ENCODE results near the gene MYO9A.

DNA sequence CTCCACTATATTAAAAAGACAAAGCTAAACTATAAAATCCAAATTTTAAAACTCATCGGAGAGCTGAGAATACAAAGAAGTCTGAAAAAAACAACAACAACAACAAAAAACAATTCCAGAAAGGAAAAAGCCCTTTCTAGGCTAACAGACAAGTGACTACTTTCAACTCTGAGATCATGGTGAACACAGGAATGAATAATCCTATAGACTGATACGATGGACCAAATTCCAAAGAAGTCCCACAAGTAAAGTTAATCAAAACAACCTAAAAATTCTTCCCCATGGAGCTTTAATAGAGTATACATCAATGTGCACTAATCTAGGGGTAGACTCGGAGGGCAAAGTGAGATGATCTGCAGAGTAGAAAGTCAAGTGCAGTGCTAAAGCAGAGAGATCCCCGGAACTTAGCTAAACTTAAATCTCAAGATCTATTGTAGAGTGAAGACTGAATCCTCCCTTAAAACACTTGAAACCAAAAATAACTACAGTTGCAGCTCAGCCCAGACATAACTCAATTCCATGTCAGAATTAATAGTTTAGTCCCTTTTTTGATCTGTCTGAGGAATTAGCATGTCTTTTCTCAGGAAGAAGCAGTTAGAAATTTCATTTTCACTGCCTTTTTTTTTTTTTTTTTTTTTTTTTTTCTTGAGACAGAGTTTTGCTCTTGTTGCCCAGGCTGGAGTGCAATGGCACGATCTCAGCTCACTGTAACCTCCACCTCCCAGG lies 43.5 kb downstream of the MYO9A start:
- TF ChIP-seq CTCF (IDR thresholded peaks at IDR 0.05 in 2 of 3, conservative IDR thresholded peaks at IDR 0.05 in 1 of 3; ENCODE audit: borderline replicate concordance in 1 of 3, insufficient read depth in 1 of 3, low read depth in 2 of 3, low read length in 2 of 3) (no peak), POLR2A (IDR thresholded peaks at IDR 0.05; ENCODE audit: borderline replicate concordance, extremely low read depth, insufficient read depth, insufficient read length) (no peak), RAD21 (IDR thresholded peaks at IDR 0.05; ENCODE audit: low read depth) (no peak), TCF7L2 (IDR thresholded peaks at IDR 0.05; ENCODE audit: borderline replicate concordance, extremely low read depth, insufficient read depth, insufficient read length) (no peak), SIN3A (IDR thresholded peaks at IDR 0.05; ENCODE audit: low read depth) (no peak), CEBPB (IDR thresholded peaks at IDR 0.05; ENCODE audit: low read depth) (no peak), POLR2AphosphoS5 (IDR thresholded peaks at IDR 0.05; ENCODE audit: low read depth, low read length) (no peak), EZH2 (IDR thresholded peaks at IDR 0.05) (no peak)
- TF ChIP-seq, protein P1, sequence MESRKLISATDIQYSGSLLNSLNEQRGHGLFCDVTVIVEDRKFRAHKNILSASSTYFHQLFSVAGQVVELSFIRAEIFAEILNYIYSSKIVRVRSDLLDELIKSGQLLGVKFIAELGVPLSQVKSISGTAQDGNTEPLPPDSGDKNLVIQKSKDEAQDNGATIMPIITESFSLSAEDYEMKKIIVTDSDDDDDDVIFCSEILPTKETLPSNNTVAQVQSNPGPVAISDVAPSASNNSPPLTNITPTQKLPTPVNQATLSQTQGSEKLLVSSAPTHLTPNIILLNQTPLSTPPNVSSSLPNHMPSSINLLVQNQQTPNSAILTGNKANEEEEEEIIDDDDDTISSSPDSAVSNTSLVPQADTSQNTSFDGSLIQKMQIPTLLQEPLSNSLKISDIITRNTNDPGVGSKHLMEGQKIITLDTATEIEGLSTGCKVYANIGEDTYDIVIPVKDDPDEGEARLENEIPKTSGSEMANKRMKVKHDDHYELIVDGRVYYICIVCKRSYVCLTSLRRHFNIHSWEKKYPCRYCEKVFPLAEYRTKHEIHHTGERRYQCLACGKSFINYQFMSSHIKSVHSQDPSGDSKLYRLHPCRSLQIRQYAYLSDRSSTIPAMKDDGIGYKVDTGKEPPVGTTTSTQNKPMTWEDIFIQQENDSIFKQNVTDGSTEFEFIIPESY (IDR thresholded peaks at IDR 0.05; ENCODE audit: extremely low read depth, insufficient replicate concordance, low read length): no peak
